Tibial nerve (tissue), 4 donors: Measurements from ENCODE around the gene SIPA1. TPM values are rescaled to one million over a fixed set of nuclear protein-coding genes. Genes with fewer than 3 reads are reported as not detected.
A peak's percentile ranks its signal among the peaks of the same experiment; 100 is the strongest.

Source experiments
- DNase-seq, 2 donors: peaks; one replicate each; pipeline ENCODE4 v3.0.0-alpha.2; 2019; ENCODE audit warnings: low spot score in 2 of 2
- H3K27ac ChIP-seq, 4 donors: fragments of 200-600 bp; sonication (generic) in 3 of 4; one replicate each; pipeline ENCODE4 v1.5.1; 2017 to 2019; ENCODE audit warnings: mild to moderate bottlenecking in 1 of 4
- H3K27me3 ChIP-seq, 2 donors: fragments of 200-600 bp; sonication (generic) in 1 of 2; one replicate each; pipeline versions ENCODE4 v1.5.1 to v1.6.0; 2017 to 2019
- H3K36me3 ChIP-seq, 3 donors: fragments of 200-600 bp; sonication (generic); one replicate each; pipeline ENCODE4 v1.5.1; 2018 to 2019
- H3K4me1 ChIP-seq, 4 donors: fragments of 200-600 bp; sonication (generic) in 3 of 4; one replicate each; pipeline ENCODE4 v1.5.1; 2017 to 2019
- H3K4me3 ChIP-seq, 4 donors: fragments of 200-600 bp; sonication (generic) in 3 of 4; one replicate each; pipeline ENCODE4 v1.5.1; 2017 to 2019; ENCODE audit warnings: mild to moderate bottlenecking in 1 of 4, moderate library complexity in 1 of 4
- H3K9me3 ChIP-seq, 4 donors: fragments of 200-600 bp; sonication (generic) in 3 of 4; one replicate each; pipeline ENCODE4 v1.5.1; 2017 to 2019
- CTCF ChIP-seq, 5 experiments: fragments of 200-600 bp in 3 of 5; fragments of 450-650 bp in 2 of 5; sonication (generic) in 3 of 5; IDR thresholded peaks; one replicate each; pipeline ENCODE4 v1.5.1; 2016 to 2019; ENCODE audit warnings: antibody characterized with exemption in 5 of 5, mild to moderate bottlenecking in 3 of 5, moderate library complexity in 2 of 5
- EP300 ChIP-seq, 2 donors: sonication (generic); formaldehyde crosslinking; IDR thresholded peaks; one replicate each; pipeline ENCODE4 v1.6.1; 2017; ENCODE audit warnings: antibody characterized with exemption in 2 of 2, mild to moderate bottlenecking in 1 of 2
- POLR2A ChIP-seq, 2 donors: fragments of 450-650 bp; IDR thresholded peaks; one replicate each; pipeline ENCODE4 v1.6.1; 2017; ENCODE audit warnings: antibody characterized with exemption in 2 of 2, mild to moderate bottlenecking in 2 of 2, moderate library complexity in 2 of 2
- WGBS, 2 donors: methylation state at CpG; one replicate each; pipeline ENCODE4 v1.1.5; 2018; 5-methylcytosine and 5-hydroxymethylcytosine counted together
- total RNA-seq, 4 donors: library from RNA; depleted of rRNA; stranded (reverse); fragments of >200 nt; gene quantifications; one replicate each; pipeline ENCODE4 v1.1.0, GENCODE V29; 2016

Gene SIPA1
- total RNA-seq, 4 donors from 2014 or later: 50.2 to 103 (median 65.0) TPM

GRCh38 chr11:65640483-65641296 is 2.8 kb downstream of the SIPA1 start:
- H3K9me3 ChIP-seq: no peaks in the 10 kb centered on the region
- H3K4me1 ChIP-seq: peaks cover 0 to 74% (median 46%) of the 10 kb centered on the region in 4 donors
- TF ChIP-seq CTCF (IDR thresholded peaks at IDR 0.05) (no peak), POLR2A (IDR thresholded peaks at IDR 0.05) (no peak), EP300 (IDR thresholded peaks at IDR 0.05) (no peak)
- H3K27ac ChIP-seq: peak overlapping the region; percentile 10 to 96 (median 90)
- peak in 1 of 2 donors; percentile 33 for DNase-seq
- H3K4me3 ChIP-seq: peak overlapping the region in 3 of 4 donors; percentile 10 to 90 (median 70)
- WGBS, 2 donors: 48 to 73% methylated on average over 6 to 26 of the region's 35 CpGs
- peaks cover 0 to 63% (median 15%) of the 10 kb centered on the region in 3 donors for H3K36me3 ChIP-seq
- H3K27me3 ChIP-seq: no peaks in the 10 kb centered on the region

DNA sequence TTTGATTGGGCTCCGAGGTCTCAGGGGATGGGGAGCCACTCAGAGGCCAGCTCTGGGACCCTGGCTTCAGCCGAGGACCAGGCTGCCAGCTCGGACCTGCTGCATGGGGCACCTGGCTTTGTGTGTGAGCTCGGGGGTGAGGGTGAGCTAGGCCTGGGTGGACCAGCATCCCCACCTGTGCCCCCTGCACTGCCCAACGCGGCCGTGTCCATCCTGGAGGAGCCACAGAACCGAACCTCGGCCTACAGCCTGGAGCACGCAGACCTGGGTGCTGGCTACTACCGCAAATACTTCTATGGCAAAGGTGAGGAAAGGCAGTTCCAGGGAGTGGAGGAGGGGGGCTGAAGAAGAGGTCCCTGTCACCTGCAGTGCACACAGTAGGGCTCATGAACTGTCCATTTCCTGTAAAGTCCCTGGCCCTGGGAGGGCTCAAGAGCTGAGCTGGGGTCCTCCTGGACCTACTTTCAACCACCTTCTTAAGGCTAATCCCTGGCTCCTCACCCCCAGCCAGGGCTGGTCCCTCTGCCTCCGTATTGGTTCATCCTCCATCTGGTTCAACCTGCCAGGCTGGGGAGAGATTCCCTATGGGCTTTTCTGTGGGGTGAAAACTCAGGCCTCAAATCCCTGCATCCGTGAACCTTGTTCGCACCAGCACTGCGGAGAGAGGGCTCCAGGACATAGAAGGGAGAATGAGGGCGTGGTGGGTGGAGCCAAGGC is 3.6 kb downstream of the SIPA1 start:
- Histone ChIP-seq H3K36me3 (peaks cover 0 to 63% (median 16%) of the 10 kb centered on the region in 3 donors), H3K27me3 (no peaks in the 10 kb centered on the region), H3K4me1 (peaks cover 0 to 74% (median 46%) of the 10 kb centered on the region in 4 donors), H3K9me3 (no peaks in the 10 kb centered on the region), H3K4me3 (peak overlapping the region in 3 of 4 donors; percentile 10 to 90 (median 70)), H3K27ac (peak overlapping the region in 3 of 4 donors; percentile 90 to 96 (median 91))
- DNase-seq: no peak
- WGBS, 2 donors: 75 to 78% methylated on average over 12 to 16 of the region's 16 CpGs
- TF ChIP-seq CTCF (IDR thresholded peaks at IDR 0.05) (no peak), EP300 (IDR thresholded peaks at IDR 0.05) (no peak)

- H3K27me3 ChIP-seq: no peaks in the 10 kb centered on the region
- H3K4me3 ChIP-seq: peak overlapping the region in 2 of 4 donors; percentile 70 to 90
- peaks cover 0 to 64% (median 16%) of the 10 kb centered on the region in 3 donors for H3K36me3 ChIP-seq
- no peaks in the 10 kb centered on the region for H3K9me3 ChIP-seq
- DNase-seq: no peak
- peak overlapping the region in 3 of 4 donors; percentile 90 to 96 (median 91) for H3K27ac ChIP-seq
- TF ChIP-seq CTCF (IDR thresholded peaks at IDR 0.05): no peak
- no peak for TF ChIP-seq POLR2A (IDR thresholded peaks at IDR 0.05)
- no peak for TF ChIP-seq EP300 (IDR thresholded peaks at IDR 0.05)
- H3K4me1 ChIP-seq: peaks cover 0 to 71% (median 44%) of the 10 kb centered on the region in 4 donors
- WGBS, 2 donors: 41 to 56% methylated on average over 37 to 38 of the region's 49 CpGs
These were observed 4.2 kb downstream of the SIPA1 start for GRCh38 chr11:65642014-65642671.

DNA sequence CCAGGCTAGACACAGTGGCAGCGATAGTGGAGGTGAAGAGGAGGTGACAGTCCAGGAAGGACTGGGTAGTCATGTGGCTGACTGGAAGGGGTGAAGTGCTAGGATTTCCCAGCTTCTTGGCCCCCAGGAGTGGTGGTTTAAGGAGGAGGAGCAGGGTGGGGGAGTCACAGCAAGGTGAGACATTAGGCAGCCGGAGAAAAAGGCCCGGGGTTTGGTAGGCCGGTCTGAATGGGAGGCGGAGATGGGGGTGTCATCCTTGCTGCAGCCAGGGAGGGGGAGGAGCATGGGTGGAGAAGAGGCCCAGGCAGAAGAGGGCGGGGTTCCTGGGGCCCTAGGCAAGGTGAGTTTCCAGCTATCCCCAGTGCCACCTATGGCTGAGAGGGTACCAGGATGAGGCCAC is 6.1 kb downstream of the SIPA1 start:
- Histone ChIP-seq H3K27me3 (no peaks in the 10 kb centered on the region), H3K27ac (peak overlapping the region in 1 of 4 donors; percentile 35), H3K36me3 (peaks cover 0 to 82% (median 17%) of the 10 kb centered on the region in 3 donors), H3K9me3 (no peaks in the 10 kb centered on the region), H3K4me1 (peaks cover 0 to 64% (median 36%) of the 10 kb centered on the region in 4 donors), H3K4me3 (no peak overlapping the region)
- DNase-seq: no peak
- TF ChIP-seq EP300 (IDR thresholded peaks at IDR 0.05): no peak
- no peak for TF ChIP-seq POLR2A (IDR thresholded peaks at IDR 0.05)
- no peak for TF ChIP-seq CTCF (IDR thresholded peaks at IDR 0.05)
- WGBS, 2 donors: 66 to 68% methylated on average over 6 of the region's 6 CpGs
